Gastroesophageal sphincter (tissue), 4 donors: ENCODE data around the gene SHISA7. TPM values are rescaled to one million over a fixed set of nuclear protein-coding genes. Genes with fewer than 3 reads are reported as not detected.

Experiments
- ATAC-seq: fragments of 150-250 bp; one replicate; pipeline ENCODE4 v1.9.1; 2016; ENCODE audit warnings: mild to moderate bottlenecking, moderate library complexity
- H3K27ac ChIP-seq, 4 donors: fragments of 200-600 bp; sonication (generic) in 3 of 4; 1 replicate in 3 of 4; 2 replicates in 1 of 4; pipeline ENCODE4 v1.5.1; 2016 to 2019
- H3K27me3 ChIP-seq: fragments of 200-600 bp; sonication (generic); one replicate; pipeline ENCODE4 v1.5.1; 2019
- H3K36me3 ChIP-seq, 2 donors: fragments of 200-600 bp; sonication (generic); one replicate each; pipeline ENCODE4 v1.5.1; 2019; ENCODE audit warnings: control low read depth in 1 of 2
- H3K4me1 ChIP-seq, 3 donors: fragments of 200-600 bp; sonication (generic); 1 replicate in 2 of 3; 2 replicates in 1 of 3; pipeline ENCODE4 v1.5.1; 2016 to 2019; ENCODE audit warnings: control low read depth in 2 of 3
- H3K4me3 ChIP-seq, 2 donors: fragments of 200-600 bp; sonication (generic); one replicate each; pipeline ENCODE4 v1.5.1; 2019; ENCODE audit warnings: mild to moderate bottlenecking in 1 of 2, moderate library complexity in 1 of 2
- H3K9me3 ChIP-seq, 3 donors: fragments of 200-600 bp; sonication (generic); one replicate each; pipeline ENCODE4 v1.5.1; 2017 to 2019; ENCODE audit warnings: control low read depth in 2 of 3
- CTCF ChIP-seq, 4 experiments: fragments of 200-600 bp in 2 of 4; fragments of 450-650 bp in 2 of 4; sonication (generic) in 1 of 4; IDR thresholded peaks; one replicate each; pipeline ENCODE4 v1.5.1; 2017 to 2019; ENCODE audit warnings: antibody characterized with exemption in 4 of 4, mild to moderate bottlenecking in 2 of 4, moderate library complexity in 2 of 4
- EP300 ChIP-seq: sonication (generic); formaldehyde crosslinking; IDR thresholded peaks from one replicate; pipeline ENCODE4 v1.6.1; 2017; ENCODE audit warnings: antibody characterized with exemption, mild to moderate bottlenecking
- POLR2A ChIP-seq, 2 donors: fragments of 450-650 bp; IDR thresholded peaks; one replicate each; pipeline ENCODE4 v1.6.1; 2017; ENCODE audit warnings: antibody characterized with exemption in 2 of 2, mild to moderate bottlenecking in 2 of 2, moderate library complexity in 1 of 2
- POLR2AphosphoS5 ChIP-seq: sonication (generic); formaldehyde crosslinking; IDR thresholded peaks from one replicate; pipeline ENCODE4 v1.6.1; 2017; ENCODE audit warnings: antibody characterized with exemption
- WGBS, 2 donors: methylation state at CpG; one replicate each; pipeline ENCODE4 v1.1.5; 2018; ENCODE audit warnings: low coverage in 1 of 2; 5-methylcytosine and 5-hydroxymethylcytosine counted together
- total RNA-seq, 4 donors: library from RNA; depleted of rRNA; stranded (reverse); fragments of >200 nt; gene quantifications; one replicate each; pipeline ENCODE4 v1.1.0, GENCODE V29; 2016

SHISA7 gene
- total RNA-seq, 4 donors from 2014 or later: not detected

DNA sequence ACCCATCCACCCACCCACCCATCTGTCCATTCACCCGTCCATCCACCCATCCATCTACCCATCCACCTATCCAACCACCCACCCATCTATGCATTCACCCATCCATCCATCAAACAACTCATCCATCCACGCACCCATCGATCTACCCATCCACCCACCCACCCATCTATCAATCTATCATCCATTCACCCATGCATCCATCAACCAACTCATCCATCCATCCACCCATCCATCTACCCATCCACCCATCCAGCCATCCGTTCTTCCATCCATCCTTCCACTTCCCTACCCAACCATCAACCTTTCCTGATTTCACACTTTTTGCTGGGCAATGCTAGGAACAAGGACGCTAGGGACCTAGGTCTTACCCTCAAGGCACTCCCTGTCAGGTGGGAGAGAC, 61.1 kb downstream of the SHISA7 start:
- no peak for ATAC-seq
- H3K4me3 ChIP-seq: no peak overlapping the region
- no peaks in the 10 kb centered on the region for H3K9me3 ChIP-seq
- H3K27me3 ChIP-seq: peaks cover 12% of the 10 kb centered on the region
- H3K4me1 ChIP-seq: peaks cover 0 to 37% (median 21%) of the 10 kb centered on the region in 3 donors
- TF ChIP-seq POLR2AphosphoS5: no peak
- no peak for TF ChIP-seq POLR2A (IDR thresholded peaks at IDR 0.05)
- no peak overlapping the region for H3K27ac ChIP-seq
- 88 to 96% methylated on average over 4 to 5 of the region's 5 CpGs for WGBS, 2 donors
- no peaks in the 10 kb centered on the region for H3K36me3 ChIP-seq

- Histone ChIP-seq H3K27me3 (peaks cover 40% of the 10 kb centered on the region), H3K27ac (no peak overlapping the region), H3K4me1 (peaks cover 0 to 21% (median 8%) of the 10 kb centered on the region in 3 donors), H3K4me3 (no peak overlapping the region), H3K9me3 (no peaks in the 10 kb centered on the region), H3K36me3 (no peaks in the 10 kb centered on the region)
- TF ChIP-seq EP300 (no peak), POLR2AphosphoS5 (no peak), CTCF (IDR thresholded peaks at IDR 0.05) (no peak), POLR2A (IDR thresholded peaks at IDR 0.05) (no peak)
- no peak for ATAC-seq
- 17 to 52% methylated on average over 1 to 4 of the region's 11 CpGs for WGBS, 2 donors
These were observed 63.9 kb downstream of the SHISA7 start for GRCh38 chr19:55379174-55379573.

Other genes with a start within 250 kb of the SHISA7 start
- gene PTPRH, start 233.8 kb downstream of the SHISA7 start, total RNA-seq: 1 to 10 TPM in 3 of 4 donors, under 1 TPM in 1; 0.54 to 4.0 (median 1.4) TPM
- 1 to 10 TPM in 3 of 4 donors, not detected in 1; 1.7 to 3.8 (median 1.8) TPM for gene TMEM86B, start 214.5 kb downstream of the SHISA7 start, total RNA-seq
- gene PPP6R1, start 184.3 kb downstream of the SHISA7 start, total RNA-seq: 10 to 100 TPM; 32.6 to 79.4 (median 34.0) TPM
- gene HSPBP1, start 163.2 kb downstream of the SHISA7 start, total RNA-seq: 10 to 100 TPM; 20.9 to 37.1 (median 26.5) TPM
- gene BRSK1, start 159.3 kb downstream of the SHISA7 start, total RNA-seq: 10 to 100 TPM in 1 of 4 donors, 1 to 10 TPM in 3; 4.0 to 19.8 (median 8.8) TPM
- gene TMEM150B, start 118.0 kb downstream of the SHISA7 start, total RNA-seq: 10 to 100 TPM in 1 of 4 donors, 1 to 10 TPM in 2, not detected in 1; 2.2 to 12.4 (median 3.3) TPM
- gene KMT5C, start 103.4 kb downstream of the SHISA7 start, total RNA-seq: 10 to 100 TPM in 2 of 4 donors, 1 to 10 TPM in 2; 3.4 to 11.2 (median 9.2) TPM
- not detected for gene COX6B2, start 88.6 kb downstream of the SHISA7 start, total RNA-seq
- not detected for gene GARIN5B, start 80.0 kb downstream of the SHISA7 start, total RNA-seq
- under 1 TPM in 1 of 4 donors, not detected in 3; 0.67 TPM for gene IL11, start 72.8 kb downstream of the SHISA7 start, total RNA-seq
- gene TMEM190, start 66.5 kb downstream of the SHISA7 start, total RNA-seq: not detected
- gene TMEM238, start 59.0 kb downstream of the SHISA7 start, total RNA-seq: 1 to 10 TPM in 2 of 4 donors, not detected in 2; 1.6 to 6.0 TPM
- 100 to 1,000 TPM; 174 to 282 (median 271) TPM for gene RPL28, start 57.4 kb downstream of the SHISA7 start, total RNA-seq
- gene UBE2S, start 35.5 kb downstream of the SHISA7 start, total RNA-seq: 10 to 100 TPM; 12.6 to 17.7 (median 15.4) TPM
- gene ISOC2, start 18.3 kb upstream of the SHISA7 start, total RNA-seq: 10 to 100 TPM; 39.0 to 78.5 (median 63.8) TPM
- gene C19orf85, start 21.5 kb upstream of the SHISA7 start, total RNA-seq: not detected
- gene ZNF628, start 33.3 kb upstream of the SHISA7 start, total RNA-seq: 10 to 100 TPM in 1 of 4 donors, 1 to 10 TPM in 3; 2.4 to 13.0 (median 4.9) TPM
- 10 to 100 TPM in 1 of 4 donors, 1 to 10 TPM in 3; 7.4 to 14.0 (median 7.9) TPM for gene NAT14, start 41.9 kb upstream of the SHISA7 start, total RNA-seq
- 10 to 100 TPM in 3 of 4 donors, 1 to 10 TPM in 1; 6.3 to 39.2 (median 23.5) TPM for gene SSC5D, start 45.1 kb upstream of the SHISA7 start, total RNA-seq
- gene SBK2, start 93.8 kb upstream of the SHISA7 start, total RNA-seq: not detected
- under 1 TPM in 2 of 4 donors, not detected in 2; 0.40 TPM for gene SBK3, start 102.2 kb upstream of the SHISA7 start, total RNA-seq
- gene ZNF579, start 137.5 kb upstream of the SHISA7 start, total RNA-seq: 1 to 10 TPM; 2.8 to 6.9 (median 3.9) TPM
- gene FIZ1, start 156.2 kb upstream of the SHISA7 start, total RNA-seq: 10 to 100 TPM in 2 of 4 donors, 1 to 10 TPM in 2; 4.7 to 11.2 (median 9.9) TPM
- gene ZNF524, start 157.0 kb upstream of the SHISA7 start, total RNA-seq: 10 to 100 TPM; 20.3 to 33.5 (median 26.4) TPM
- gene ZNF865, start 162.3 kb upstream of the SHISA7 start, total RNA-seq: 10 to 100 TPM in 1 of 4 donors, 1 to 10 TPM in 3; 4.6 to 12.0 (median 6.4) TPM
- gene ZNF784, start 181.3 kb upstream of the SHISA7 start, total RNA-seq: 1 to 10 TPM in 3 of 4 donors, under 1 TPM in 1; 0.54 to 8.1 (median 4.8) TPM
- gene ZNF580, start 197.7 kb upstream of the SHISA7 start, total RNA-seq: 10 to 100 TPM; 28.9 to 44.1 (median 35.2) TPM
- 10 to 100 TPM in 3 of 4 donors, 1 to 10 TPM in 1; 8.4 to 17.5 (median 11.4) TPM for gene ZNF581, start 200.3 kb upstream of the SHISA7 start, total RNA-seq
- gene CCDC106, start 204.9 kb upstream of the SHISA7 start, total RNA-seq: 10 to 100 TPM; 11.4 to 28.5 (median 15.5) TPM
- gene U2AF2, start 211.7 kb upstream of the SHISA7 start, total RNA-seq: 10 to 100 TPM; 68.9 to 97.9 (median 91.4) TPM
- gene EPN1, start 231.9 kb upstream of the SHISA7 start, total RNA-seq: 100 to 1,000 TPM in 1 of 4 donors, 10 to 100 TPM in 3; 44.8 to 165 (median 70.2) TPM